ENCODE data around the gene REV1.
"Not testable (repeated sequence)": the region's sequence is repeated elsewhere in the genome, so short reads cannot be mapped to it uniquely, and the experiment has no call there.

REV1 gene

GRCh38 chr2:99403084-99403483, 86.7 kb downstream of the REV1 start:
- DNase-seq (ENCODE audit: low spot score) = no peak

- DNase-seq (ENCODE audit: low spot score) = no peak
Measured at GRCh38 chr2:99401841-99402240, 88.0 kb downstream of the REV1 start.

GRCh38 chr2:99399795-99400194, 90.0 kb downstream of the REV1 start:
- DNase-seq (ENCODE audit: low spot score) = no peak

GRCh38 chr2:99399063-99399462, 90.8 kb downstream of the REV1 start:
- no peak for DNase-seq (ENCODE audit: low spot score)

GRCh38 chr2:99398303-99398702, 91.5 kb downstream of the REV1 start:
- DNase-seq (ENCODE audit: low spot score) = no peak

DNA sequence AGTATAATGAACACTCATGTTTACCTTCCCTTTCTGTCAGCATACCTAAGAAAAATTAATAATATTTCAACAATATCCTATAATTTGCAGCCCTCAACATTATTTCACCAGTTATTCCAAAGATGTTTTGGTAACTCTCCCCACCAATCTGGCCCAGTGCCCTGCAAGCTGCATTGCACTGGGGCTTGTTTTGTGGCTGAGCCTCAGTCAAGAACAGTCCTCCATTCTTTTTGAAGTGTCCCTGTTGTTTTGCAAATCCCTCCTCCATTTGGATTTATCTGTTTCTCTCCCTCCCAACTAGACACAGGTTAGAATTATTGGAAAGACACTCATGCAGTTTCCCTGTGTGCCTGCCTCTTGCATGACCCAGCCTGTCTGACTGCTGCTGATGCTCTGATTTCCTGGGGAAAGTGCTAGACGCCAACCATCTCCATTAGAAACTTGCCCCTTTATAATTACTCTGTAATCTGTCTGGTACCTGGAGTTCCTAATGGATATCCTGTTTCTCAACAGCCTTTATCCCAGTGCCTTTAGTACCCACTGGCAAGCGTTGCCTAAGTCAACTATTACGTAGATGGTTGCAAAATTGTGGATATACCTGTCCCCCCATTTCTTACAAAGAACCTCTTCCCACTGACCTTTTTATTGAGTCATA, 92.4 kb downstream of the REV1 start:
- DNase-seq (ENCODE audit: low spot score) = no peak

DNA sequence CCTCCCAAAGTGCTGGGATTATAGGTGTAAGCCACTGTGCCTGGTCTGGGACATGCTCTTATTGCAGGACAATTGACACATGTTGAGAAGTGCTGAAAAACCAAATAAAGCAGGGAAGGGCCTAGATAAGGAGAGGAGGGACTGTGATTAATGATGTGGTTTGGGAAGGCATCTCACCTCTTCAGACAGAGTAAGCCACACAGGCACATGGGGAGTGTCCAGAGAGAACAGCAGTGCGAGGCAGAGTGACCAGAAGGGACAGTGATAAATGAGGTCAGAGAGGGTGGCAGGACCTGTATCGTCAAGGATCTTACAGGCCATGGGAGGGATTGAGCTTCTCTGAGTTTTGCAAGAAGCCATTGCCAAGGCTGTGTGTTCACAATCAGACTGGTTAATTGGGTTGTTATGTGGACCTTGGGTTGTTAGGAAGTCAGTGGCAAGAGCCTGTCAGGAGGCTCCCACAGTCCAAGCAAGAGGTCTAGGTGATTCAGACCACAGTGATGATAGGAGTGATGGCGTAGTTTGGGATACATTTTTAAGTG, 94.2 kb downstream of the REV1 start:
- DNase-seq (ENCODE audit: low spot score) = no peak

DNA sequence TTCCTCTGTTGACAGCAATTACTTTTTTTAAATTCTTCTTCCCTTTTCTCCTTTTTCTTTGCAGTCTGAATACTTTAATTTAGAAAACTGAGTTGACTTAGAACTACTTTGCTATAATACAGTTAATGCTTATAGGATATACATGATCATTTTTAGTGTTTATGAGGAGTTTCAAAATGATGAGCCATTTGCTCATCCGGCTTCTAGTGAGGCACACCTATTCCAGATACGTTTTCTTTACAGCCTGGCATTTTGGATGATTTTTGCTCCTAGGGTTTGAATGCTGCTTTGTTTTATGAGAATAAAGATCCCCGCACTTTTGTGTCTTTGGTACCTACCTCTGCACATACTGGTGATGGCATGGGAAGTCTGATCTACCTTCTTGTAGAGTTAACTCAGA, 99.9 kb downstream of the REV1 start:
- DNase-seq (ENCODE audit: low spot score) = no peak

DNA sequence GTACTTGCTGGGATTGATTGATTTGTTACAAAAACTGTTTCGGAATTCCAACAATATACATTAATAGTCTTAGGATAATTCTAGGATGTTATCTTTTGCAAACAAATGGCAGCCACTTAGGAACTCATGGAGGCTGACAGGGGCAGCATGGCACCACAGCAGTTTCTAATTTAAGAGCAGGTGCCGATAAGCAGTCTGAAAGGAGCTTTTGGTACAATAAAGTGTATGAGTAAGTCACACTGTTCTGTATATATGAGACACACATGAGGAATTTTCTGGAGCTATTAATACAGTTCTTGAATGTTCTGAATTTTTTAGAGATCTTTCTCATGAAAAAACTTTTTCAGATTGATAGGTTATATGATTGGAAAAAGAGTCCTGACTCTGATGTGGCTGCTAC, 100.4 kb downstream of the REV1 start:
- no peak for DNase-seq (ENCODE audit: low spot score)

- DNase-seq (ENCODE audit: low spot score) = no peak
Measured at GRCh38 chr2:99388892-99389291, 100.9 kb downstream of the REV1 start.

DNA sequence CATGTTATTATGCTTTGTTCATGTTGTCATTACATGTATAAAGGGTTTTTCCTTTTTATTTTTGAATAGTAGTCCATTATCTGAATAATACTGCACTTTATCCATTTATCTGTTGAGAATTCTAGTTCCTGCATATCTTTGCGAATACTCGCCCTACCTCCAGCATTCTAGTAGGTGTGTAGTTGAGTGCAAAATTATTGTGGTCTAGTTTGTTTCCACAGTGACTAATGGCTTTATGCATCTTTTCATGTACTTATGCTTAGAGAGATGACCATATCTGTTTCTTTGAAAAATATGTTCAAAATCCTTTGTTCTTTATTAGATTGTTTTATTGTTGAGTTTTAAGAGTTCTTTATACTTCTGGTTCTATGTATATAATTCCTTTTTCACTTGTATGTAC, 103.8 kb downstream of the REV1 start:
- no peak for DNase-seq (ENCODE audit: low spot score)

DNA sequence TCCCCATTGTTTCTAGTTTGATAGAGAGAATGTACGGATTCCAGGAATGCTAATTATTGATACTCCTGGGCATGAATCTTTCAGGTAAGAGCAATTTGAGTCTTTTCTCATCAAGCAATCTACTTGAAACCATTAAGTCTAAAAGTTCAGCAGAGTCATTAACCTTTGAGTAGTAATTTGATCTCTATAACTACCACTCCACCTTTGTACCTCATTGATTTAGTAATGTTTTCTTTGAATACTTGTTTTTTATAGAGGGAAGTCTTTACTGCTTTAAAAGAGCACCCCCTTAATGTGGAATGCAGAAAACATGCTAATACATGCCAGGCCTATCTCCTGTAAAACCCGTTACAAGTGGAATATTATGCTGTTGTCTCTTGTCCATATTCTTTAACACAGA, 107.7 kb downstream of the REV1 start:
- no peak for DNase-seq (ENCODE audit: low spot score)

GRCh38 chr2:99380376-99381010, 109.3 kb downstream of the REV1 start:
- no peak for DNase-seq (ENCODE audit: low spot score)

DNA sequence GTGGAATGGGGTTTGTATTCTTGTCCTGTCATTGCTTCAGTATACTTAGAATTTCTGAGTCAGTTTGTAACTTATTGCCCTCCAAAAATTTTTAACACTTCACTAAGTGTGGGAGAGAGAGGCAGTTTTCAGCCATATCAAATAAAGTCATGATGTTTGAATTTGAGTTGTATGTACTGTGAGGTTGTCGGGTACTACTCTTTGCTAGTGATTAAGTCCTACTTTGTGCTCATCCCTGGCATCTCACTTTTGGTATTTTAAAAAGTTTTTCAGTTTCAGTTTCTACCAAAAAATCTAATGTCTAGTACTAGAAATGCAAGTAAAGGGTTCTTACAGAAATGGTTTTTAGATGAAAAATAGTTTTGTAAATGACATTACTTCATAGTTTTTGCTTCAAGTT, 111.9 kb downstream of the REV1 start:
- DNase-seq (ENCODE audit: low spot score) = no peak

- DNase-seq (ENCODE audit: low spot score) = no peak
Measured at GRCh38 chr2:99376254-99376864, 113.5 kb downstream of the REV1 start.

GRCh38 chr2:99374747-99375146, 115.1 kb downstream of the REV1 start:
- no peak for DNase-seq (ENCODE audit: low spot score)

DNA sequence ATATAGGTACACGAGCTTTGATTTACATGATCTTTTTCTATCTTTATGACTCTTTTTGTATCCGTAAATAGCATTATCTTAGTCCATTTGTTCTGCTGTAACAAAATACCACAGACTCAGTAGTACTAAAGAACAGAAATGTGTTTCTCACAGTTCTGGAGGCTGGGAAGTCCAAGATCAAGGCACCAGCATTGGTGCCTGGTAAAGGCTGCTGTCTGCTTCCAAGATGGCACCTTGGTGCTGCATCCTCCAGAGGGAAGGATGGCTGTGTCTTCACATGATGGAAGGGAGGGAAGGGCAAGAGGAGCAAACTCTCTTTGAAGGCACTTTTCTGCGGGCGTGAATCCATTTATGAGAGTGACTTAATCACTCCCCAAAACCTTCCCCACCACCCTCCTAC, 116.7 kb downstream of the REV1 start:
- no peak for DNase-seq (ENCODE audit: low spot score)

DNA sequence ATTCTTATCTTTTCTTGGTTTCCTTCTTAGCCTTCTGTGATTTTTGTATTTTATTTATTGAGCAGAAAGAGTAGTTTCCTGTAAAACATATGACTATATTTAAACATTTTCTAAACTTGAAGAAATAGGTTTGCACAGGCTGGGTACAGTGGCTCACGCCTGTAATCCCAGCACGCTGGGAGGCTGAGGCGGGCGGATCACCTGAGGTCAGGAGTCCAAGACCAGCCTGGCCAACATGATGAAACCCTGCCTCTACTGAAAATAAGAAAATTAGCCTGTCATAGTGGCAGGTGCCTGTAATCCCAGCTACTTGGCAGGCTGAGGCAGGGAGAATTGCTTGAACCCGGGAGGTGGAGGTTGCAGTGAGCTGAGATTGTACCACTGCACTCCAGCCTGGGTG, 121.0 kb downstream of the REV1 start:
- DNase-seq (ENCODE audit: low spot score) = not testable (repeated sequence)

- no peak for DNase-seq (ENCODE audit: low spot score)
Measured at GRCh38 chr2:99365661-99366060, 124.2 kb downstream of the REV1 start.

GRCh38 chr2:99356853-99357252, 133.0 kb downstream of the REV1 start:
- no peak for DNase-seq (ENCODE audit: low spot score)

DNA sequence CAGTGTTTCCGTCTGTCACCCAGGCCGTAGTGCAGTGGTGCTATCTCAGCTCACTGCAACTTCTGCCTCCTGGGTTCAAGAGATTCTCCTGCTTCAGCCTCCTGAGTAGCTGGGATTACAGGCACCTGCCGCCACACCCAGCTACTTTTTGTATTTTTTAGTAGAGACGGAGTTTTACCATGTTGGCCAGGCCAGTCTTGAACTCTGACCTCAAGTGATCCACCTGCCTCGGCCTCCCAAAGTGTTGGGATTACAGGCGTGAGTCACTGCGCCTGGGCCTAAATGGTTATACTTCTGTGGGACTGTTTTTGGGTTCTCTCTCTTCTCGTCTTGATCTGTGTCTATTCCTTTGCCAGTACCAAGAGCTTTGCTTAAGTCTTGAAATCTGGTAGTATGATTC, 135.0 kb downstream of the REV1 start:
- not testable (repeated sequence) for DNase-seq (ENCODE audit: low spot score)

- no peak for DNase-seq (ENCODE audit: low spot score)
Measured at GRCh38 chr2:99354070-99354469, 135.7 kb downstream of the REV1 start.
